NB4 (cell line): ENCODE data around the gene IMPACT.

Experiments used
- DNase-seq: peaks from one replicate; pipeline ENCODE4 v3.0.0; 2010; ENCODE audit warnings: low read depth
- H3K4me3 ChIP-seq: one replicate; pipeline ENCODE4 v1.5.1; 2011; ENCODE audit warnings: mild to moderate bottlenecking, low read depth, low read length, moderate library complexity
- CTCF ChIP-seq: IDR thresholded peaks from one replicate; pipeline ENCODE4 v1.5.1; 2012; ENCODE audit warnings: low read depth, low read length
- MAX ChIP-seq: IDR thresholded peaks from 2 replicates; pipeline ENCODE4 v1.6.1; 2011; ENCODE audit warnings: low read depth, low read length
- MYC ChIP-seq: IDR thresholded peaks from 2 replicates; pipeline ENCODE4 v1.6.1; 2011; ENCODE audit warnings: low read depth, low read length
- POLR2A ChIP-seq: IDR thresholded peaks from 2 replicates; pipeline ENCODE4 v1.6.1; 2011; ENCODE audit warnings: mild to moderate bottlenecking; ENCODE audit not compliant: insufficient read length; ENCODE audit errors: extremely low read depth

Gene IMPACT

GRCh38 chr18:24426398-24427294, at the start of gene IMPACT:
Gene IMPACT, plus strand, starts transcription at chr18:24426670. Its CDS starts 87 bp downstream, at chr18:24426757.
- peak; percentile 90 for DNase-seq
- peak; percentile 73 for TF ChIP-seq POLR2A
- peak; percentile 67 for TF ChIP-seq MAX
- TF ChIP-seq MYC, result peak; percentile 85
- TF ChIP-seq CTCF, result no peak
- peak within 1 kb of the TSS; percentile 77 for H3K4me3 ChIP-seq

GRCh38 chr18:24378598-24378997, 47.9 kb upstream of the IMPACT start:
- TF ChIP-seq POLR2A, result no peak
- TF ChIP-seq MAX, result no peak
- TF ChIP-seq MYC, result no peak
- TF ChIP-seq CTCF, result no peak
- H3K4me3 ChIP-seq, result no peak overlapping the region
- DNase-seq, result no peak

- no peak overlapping the region for H3K4me3 ChIP-seq
- DNase-seq, result no peak
- TF ChIP-seq MAX (no peak), POLR2A (no peak), CTCF (no peak), MYC (no peak)
Measured at GRCh38 chr18:24380163-24380747, 46.2 kb upstream of the IMPACT start.

GRCh38 chr18:24381126-24381525, 45.3 kb upstream of the IMPACT start:
- TF ChIP-seq MAX, result no peak
- no peak for TF ChIP-seq POLR2A
- no peak for TF ChIP-seq CTCF
- no peak for TF ChIP-seq MYC
- H3K4me3 ChIP-seq, result no peak overlapping the region
- DNase-seq, result no peak

GRCh38 chr18:24386681-24387080, 39.8 kb upstream of the IMPACT start:
- TF ChIP-seq MYC (no peak), CTCF (no peak), MAX (no peak), POLR2A (no peak)
- H3K4me3 ChIP-seq, result no peak overlapping the region
- DNase-seq, result peak; percentile 56

GRCh38 chr18:24388957-24389356, 37.5 kb upstream of the IMPACT start:
- TF ChIP-seq MAX, result no peak
- TF ChIP-seq CTCF, result no peak
- no peak for TF ChIP-seq POLR2A
- TF ChIP-seq MYC, result no peak
- H3K4me3 ChIP-seq, result no peak overlapping the region
- DNase-seq, result no peak
